ENCODE data around the gene PPARG. TPM values are rescaled to one million over a fixed set of nuclear protein-coding genes. Genes with fewer than 3 reads are reported as not detected.

The PPARG gene
- total RNA-seq (10 to 100 TPM in 3 of 4 donors, 1 to 10 TPM in 1; 9.7 to 17.8 (median 10.9) TPM), polyA plus RNA-seq (100 to 1,000 TPM in 1 of 3 donors, 10 to 100 TPM in 2; 48.3 to 111 (median 96.1) TPM)

DNA sequence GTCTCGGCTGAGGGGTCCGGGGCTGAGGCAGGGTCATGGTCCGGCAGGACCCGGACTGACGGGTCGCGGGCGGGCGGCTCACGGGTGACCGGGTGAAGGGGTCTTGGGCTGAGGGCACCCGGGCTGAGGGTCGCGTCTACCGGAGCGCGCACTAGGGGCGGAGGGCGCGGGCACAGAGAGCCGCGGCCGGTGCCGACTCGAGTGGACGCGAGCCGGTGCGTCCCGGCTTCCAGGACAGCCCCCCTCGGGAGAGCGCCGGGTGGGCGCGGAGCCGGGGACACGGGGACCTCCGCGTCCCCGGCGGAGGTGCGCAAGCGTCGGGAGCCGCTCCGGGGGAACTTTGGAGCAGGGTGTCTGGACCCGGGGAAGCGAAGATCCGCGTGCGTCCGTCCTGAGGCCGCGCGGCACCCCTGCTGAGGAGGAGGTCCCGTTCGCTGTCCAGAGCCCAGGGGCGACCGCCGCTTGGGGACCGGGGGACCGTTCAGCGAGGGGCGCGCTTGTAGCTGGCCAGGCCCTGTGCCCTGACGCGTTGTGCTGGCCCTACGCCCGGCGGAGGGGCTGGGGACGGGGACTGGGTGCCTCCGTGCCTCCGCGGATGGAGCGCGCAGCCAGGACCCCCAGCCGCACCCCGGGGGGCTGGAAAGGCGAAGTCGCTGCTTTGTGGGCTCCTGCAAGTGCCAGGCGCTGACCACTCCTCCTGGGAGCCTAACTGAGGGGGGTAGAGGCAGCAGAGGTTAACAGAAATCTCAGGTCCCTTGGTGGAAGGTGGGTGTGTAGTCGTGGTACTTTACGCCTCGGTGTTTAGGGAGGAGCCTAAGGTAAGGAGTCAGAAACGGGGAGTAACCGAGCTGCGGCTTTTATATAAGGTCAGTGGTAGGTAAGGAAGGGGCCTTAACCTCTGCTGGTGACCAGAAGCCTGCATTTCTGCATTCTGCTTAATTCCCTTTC lies at the start of gene PPARG:
Gene PPARG, plus strand, starts transcription at position 889 of the 948 bp plus-strand sequence. CDS start 90,642 bp downstream, outside the sequence.
- DNase-seq, result no peak
- Histone ChIP-seq H3K4me1 (peaks cover 0 to 17% (median 14%) of the 10 kb centered on the region in 4 donors), H3K27ac (peak within 1 kb of the TSS; percentile 74 to 78 (median 76)), H3K36me3 (no peaks in the 10 kb centered on the region), H3K27me3 (peaks cover 6 to 46% (median 37%) of the 10 kb centered on the region in 3 donors), H3K4me3 (peak within 1 kb of the TSS; percentile 56 to 65 (median 62)), H3K9me3 (peaks cover 0 to 5% (median 0%) of the 10 kb centered on the region in 4 donors)
- TF ChIP-seq POLR2AphosphoS5 (IDR thresholded peaks at IDR 0.05) (peak in 2 of 4 donors; percentile 36 to 37), POLR2A (IDR thresholded peaks at IDR 0.05) (peak in 1 of 2 donors; percentile 76), EP300 (IDR thresholded peaks at IDR 0.05) (no peak)
- 1 to 2% methylated on average over 87 of the region's 87 CpGs for WGBS, 2 donors
- intact Hi-C loops (cut with DNase I), result no loop called here

DNA sequence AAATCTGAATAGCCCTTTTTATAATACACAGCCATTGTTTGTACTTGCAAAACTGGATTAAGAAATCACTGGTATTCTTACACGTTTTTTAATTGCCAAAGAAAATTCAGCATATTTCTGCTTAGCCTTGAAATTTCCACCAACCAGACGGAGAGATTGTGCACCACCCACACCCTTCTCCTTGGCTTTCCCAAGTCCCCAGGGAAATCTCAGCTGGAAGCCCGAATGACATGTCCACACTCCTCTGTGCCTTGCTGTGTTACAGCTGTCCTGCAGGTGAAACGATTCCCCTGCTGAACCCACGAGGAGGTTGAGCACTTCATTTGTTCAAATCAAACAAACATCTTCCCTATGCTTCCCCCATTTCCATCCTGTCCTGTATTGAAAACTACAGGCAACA lies 49.6 kb upstream of the PPARG start:
- H3K27ac ChIP-seq, result no peak overlapping the region
- intact Hi-C loops (cut with DNase I), result no loop called here
- DNase-seq, result peak; percentile 76

DNA sequence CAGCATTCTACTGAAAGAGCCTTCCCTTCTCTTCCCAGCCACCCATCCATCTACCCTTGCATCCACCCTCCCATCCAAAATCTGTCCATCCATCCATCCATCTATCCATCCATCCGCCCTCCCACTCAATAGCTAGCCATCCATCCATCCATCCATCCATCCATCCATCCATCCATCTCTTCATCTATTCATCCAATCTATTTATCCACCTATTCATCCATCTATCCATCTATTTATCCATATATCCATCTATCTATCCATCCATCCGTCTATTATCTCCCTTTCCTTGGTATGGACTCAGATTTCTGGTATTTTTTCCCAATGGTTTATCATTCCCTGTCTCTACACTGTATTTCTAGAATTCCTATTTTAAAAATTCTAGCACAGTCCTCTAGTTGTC lies 46.1 kb upstream of the PPARG start:
- H3K4me3 ChIP-seq, result no peak overlapping the region
- H3K36me3 ChIP-seq, result no peaks in the 10 kb centered on the region
- H3K4me1 ChIP-seq, result no peaks in the 10 kb centered on the region
- H3K27me3 ChIP-seq, result no peaks in the 10 kb centered on the region
- no peak for DNase-seq
- intact Hi-C loops (cut with DNase I), result no loop called here
- 74 to 89% methylated on average over 2 of the region's 2 CpGs for WGBS, 2 donors
- H3K9me3 ChIP-seq, result peaks cover 0 to 2% (median 0%) of the 10 kb centered on the region in 4 donors
- no peak overlapping the region for H3K27ac ChIP-seq
- TF ChIP-seq EP300 (IDR thresholded peaks at IDR 0.05), result no peak
- no peak for TF ChIP-seq POLR2A (IDR thresholded peaks at IDR 0.05)
- TF ChIP-seq, protein P1, sequence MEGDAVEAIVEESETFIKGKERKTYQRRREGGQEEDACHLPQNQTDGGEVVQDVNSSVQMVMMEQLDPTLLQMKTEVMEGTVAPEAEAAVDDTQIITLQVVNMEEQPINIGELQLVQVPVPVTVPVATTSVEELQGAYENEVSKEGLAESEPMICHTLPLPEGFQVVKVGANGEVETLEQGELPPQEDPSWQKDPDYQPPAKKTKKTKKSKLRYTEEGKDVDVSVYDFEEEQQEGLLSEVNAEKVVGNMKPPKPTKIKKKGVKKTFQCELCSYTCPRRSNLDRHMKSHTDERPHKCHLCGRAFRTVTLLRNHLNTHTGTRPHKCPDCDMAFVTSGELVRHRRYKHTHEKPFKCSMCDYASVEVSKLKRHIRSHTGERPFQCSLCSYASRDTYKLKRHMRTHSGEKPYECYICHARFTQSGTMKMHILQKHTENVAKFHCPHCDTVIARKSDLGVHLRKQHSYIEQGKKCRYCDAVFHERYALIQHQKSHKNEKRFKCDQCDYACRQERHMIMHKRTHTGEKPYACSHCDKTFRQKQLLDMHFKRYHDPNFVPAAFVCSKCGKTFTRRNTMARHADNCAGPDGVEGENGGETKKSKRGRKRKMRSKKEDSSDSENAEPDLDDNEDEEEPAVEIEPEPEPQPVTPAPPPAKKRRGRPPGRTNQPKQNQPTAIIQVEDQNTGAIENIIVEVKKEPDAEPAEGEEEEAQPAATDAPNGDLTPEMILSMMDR (IDR thresholded peaks at IDR 0.05), result no peak
- TF ChIP-seq POLR2AphosphoS5 (IDR thresholded peaks at IDR 0.05), result no peak

More for the DNA sequence above, 49.6 kb upstream of the PPARG start:
- peaks cover 0 to 13% (median 9%) of the 10 kb centered on the region in 4 donors for H3K4me1 ChIP-seq
- H3K4me3 ChIP-seq, result no peak overlapping the region
- WGBS, 2 donors, result 39 to 64% methylated on average over 5 of the region's 5 CpGs
- no peaks in the 10 kb centered on the region for H3K27me3 ChIP-seq
- H3K9me3 ChIP-seq, result peaks cover 0 to 2% (median 0%) of the 10 kb centered on the region in 4 donors
- TF ChIP-seq POLR2AphosphoS5 (IDR thresholded peaks at IDR 0.05) (peak in 1 of 4 donors; percentile 52), POLR2A (IDR thresholded peaks at IDR 0.05) (no peak), EP300 (IDR thresholded peaks at IDR 0.05) (no peak)
- TF ChIP-seq, protein P1 (IDR thresholded peaks at IDR 0.05), result no peak
- no peaks in the 10 kb centered on the region for H3K36me3 ChIP-seq

DNA sequence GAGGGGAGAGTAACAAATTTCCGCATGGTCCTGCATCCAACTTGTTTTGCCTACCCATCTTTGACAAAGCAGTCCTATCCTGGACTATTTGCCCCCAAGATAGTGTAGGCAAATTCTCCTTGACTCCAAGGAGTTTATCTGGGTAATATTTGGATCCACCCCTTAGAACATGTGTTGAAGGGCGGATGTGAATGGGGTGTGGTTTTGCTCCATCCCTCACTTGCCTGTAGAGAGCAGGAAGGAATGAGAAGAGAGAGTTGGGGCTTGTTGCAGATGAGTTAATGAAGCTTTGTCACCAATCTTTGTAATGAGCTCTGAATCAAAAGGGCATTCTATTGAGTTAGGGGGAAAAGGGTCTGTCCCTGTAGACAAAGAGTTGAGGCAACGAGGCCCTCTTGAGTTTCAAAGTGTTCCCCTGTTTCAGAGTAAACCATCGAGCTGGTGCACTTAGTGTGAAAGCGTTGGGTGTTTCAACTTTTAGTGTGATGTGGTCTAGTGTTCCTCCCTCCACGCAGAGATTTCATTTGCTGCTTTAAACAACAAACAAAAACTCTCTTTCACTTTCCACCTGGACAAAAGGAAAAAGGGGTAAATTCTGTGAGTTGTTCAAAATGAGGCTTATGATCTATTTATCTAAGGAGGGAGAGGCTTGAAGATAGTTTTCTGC lies 42.2 kb upstream of the PPARG start:
- H3K27ac ChIP-seq, result no peak overlapping the region
- H3K4me3 ChIP-seq, result no peak overlapping the region
- TF ChIP-seq POLR2A (IDR thresholded peaks at IDR 0.05) (no peak), POLR2AphosphoS5 (IDR thresholded peaks at IDR 0.05) (no peak), EP300 (IDR thresholded peaks at IDR 0.05) (no peak)
- TF ChIP-seq, protein P1 (IDR thresholded peaks at IDR 0.05), result no peak
- intact Hi-C loops (cut with DNase I), result no loop called here
- H3K9me3 ChIP-seq, result peaks cover 0 to 4% (median 0%) of the 10 kb centered on the region in 4 donors
- H3K27me3 ChIP-seq, result no peaks in the 10 kb centered on the region
- no peak for DNase-seq
- H3K36me3 ChIP-seq, result no peaks in the 10 kb centered on the region
- H3K4me1 ChIP-seq, result no peaks in the 10 kb centered on the region
- WGBS, 2 donors, result 53 to 58% methylated on average over 6 of the region's 6 CpGs

Measured in sigmoid colon (tissue), 7 donors.